NK-92 treated with Interleukin-12 subunit alpha and Interleukin-12 subunit beta, amount 100 ng/mL, for 24 hours (cell line): ENCODE measurements around the gene ANKRD13D.
"Not testable (repeated sequence)": the region's sequence is repeated elsewhere in the genome, so short reads cannot be mapped to it uniquely, and the experiment has no call there.

Source experiments
- DNase-seq: peaks from one replicate; lab custom pipeline; 2025; lab: John Stamatoyannopoulos, UW

The ANKRD13D gene

GRCh38 chr11:67317888-67318555 lies 28.9 kb downstream of the ANKRD13D start:
- no peak for DNase-seq

- not testable (repeated sequence) for DNase-seq
Observed at GRCh38 chr11:67318876-67319275, 29.8 kb downstream of the ANKRD13D start.

GRCh38 chr11:67320011-67320410 lies 30.9 kb downstream of the ANKRD13D start:
- DNase-seq: no peak

GRCh38 chr11:67320691-67321090 lies 31.6 kb downstream of the ANKRD13D start:
- no peak for DNase-seq

GRCh38 chr11:67321313-67321871 lies 32.3 kb downstream of the ANKRD13D start:
- DNase-seq: no peak

GRCh38 chr11:67322049-67322448 lies 32.9 kb downstream of the ANKRD13D start:
- DNase-seq: no peak

- no peak for DNase-seq
Observed at GRCh38 chr11:67323526-67323925, 34.4 kb downstream of the ANKRD13D start.

- no peak for DNase-seq
Observed at GRCh38 chr11:67332081-67332691, 43.1 kb downstream of the ANKRD13D start.

- no peak for DNase-seq
Observed at GRCh38 chr11:67337257-67337656, 48.2 kb downstream of the ANKRD13D start.

- DNase-seq: no peak
Observed at GRCh38 chr11:67344264-67344663, 55.2 kb downstream of the ANKRD13D start.

GRCh38 chr11:67345247-67345919 lies 56.3 kb downstream of the ANKRD13D start:
- no peak for DNase-seq

- no peak for DNase-seq
Observed at GRCh38 chr11:67345920-67346819, 57.1 kb downstream of the ANKRD13D start.

- DNase-seq: no peak
Observed at GRCh38 chr11:67347964-67348749, 59.1 kb downstream of the ANKRD13D start.

GRCh38 chr11:67349036-67349435 lies 59.9 kb downstream of the ANKRD13D start:
- no peak for DNase-seq

GRCh38 chr11:67349457-67349856 lies 60.4 kb downstream of the ANKRD13D start:
- DNase-seq: no peak

- DNase-seq: no peak
Observed at GRCh38 chr11:67349928-67350465, 60.9 kb downstream of the ANKRD13D start.

- no peak for DNase-seq
Observed at GRCh38 chr11:67351275-67352005, 62.3 kb downstream of the ANKRD13D start.
